Neuronal stem cell (in vitro differentiated cells): ENCODE measurements around the gene KRT8.
A peak's percentile ranks its signal among the peaks of the same experiment; 100 is the strongest.

ENCODE experiments used
- DNase-seq: peaks from one replicate; pipeline ENCODE4 v3.0.0-alpha.2; 2013; ENCODE audit warnings: low spot score
- H2AFZ ChIP-seq: one replicate; pipeline ENCODE4 v1.6.1; 2013; ENCODE audit warnings: mild to moderate bottlenecking, low read length, inconsistent platforms
- H2AK5ac ChIP-seq: 2 replicates; pipeline ENCODE4 v1.6.1; 2013; ENCODE audit warnings: low read depth, mild to moderate bottlenecking, inconsistent platforms, low read length, moderate library complexity, mixed read lengths
- H2BK120ac ChIP-seq: 2 replicates; pipeline ENCODE4 v1.6.1; 2013; ENCODE audit warnings: low read depth, mild to moderate bottlenecking, inconsistent platforms, low read length, moderate library complexity, mixed read lengths
- H2BK12ac ChIP-seq: one replicate; pipeline ENCODE4 v1.6.1; 2013; ENCODE audit warnings: low read length, inconsistent platforms
- H2BK15ac ChIP-seq: 2 replicates; pipeline ENCODE4 v1.6.1; 2013; ENCODE audit warnings: mild to moderate bottlenecking, low read length, inconsistent platforms, mixed read lengths
- H2BK5ac ChIP-seq: one replicate; pipeline ENCODE4 v1.6.1; 2013; ENCODE audit warnings: inconsistent platforms, mild to moderate bottlenecking, low read length, moderate library complexity
- H3K14ac ChIP-seq: one replicate; pipeline ENCODE4 v1.6.1; 2013; ENCODE audit warnings: low read length, inconsistent platforms
- H3K18ac ChIP-seq: 2 replicates; pipeline ENCODE4 v1.6.1; 2013; ENCODE audit warnings: low read length, inconsistent platforms
- H3K23ac ChIP-seq: 2 replicates; pipeline ENCODE4 v1.6.1; 2013; ENCODE audit warnings: low read depth, mild to moderate bottlenecking, mixed read lengths, low read length, inconsistent platforms; ENCODE audit not compliant: poor library complexity
- H3K27ac ChIP-seq: replicated peaks from 3 replicates; pipeline ENCODE4 v1.5.1; 2013; ENCODE audit warnings: low read length, inconsistent platforms
- H3K27me3 ChIP-seq, 3 experiments: 2 replicates each; pipeline ENCODE4 v1.6.1; 2013; ENCODE audit warnings: low read length in 3 of 3, mild to moderate bottlenecking in 2 of 3, inconsistent platforms in 1 of 3, low read depth in 1 of 3, mixed read lengths in 1 of 3, moderate library complexity in 1 of 3; ENCODE audit not compliant: control insufficient read depth in 3 of 3, insufficient read depth in 3 of 3
- H3K36me3 ChIP-seq, 2 donors: replicated peaks in 1 of 2; 2 replicates each; pipeline ENCODE4 v1.6.1; 2013; ENCODE audit warnings: low read length in 2 of 2; ENCODE audit not compliant: control insufficient read depth in 2 of 2, insufficient read depth in 2 of 2
- H3K4ac ChIP-seq: 2 replicates; pipeline ENCODE4 v1.6.1; 2013; ENCODE audit warnings: inconsistent platforms, mild to moderate bottlenecking, low read length, moderate library complexity
- H3K4me1 ChIP-seq, 2 donors: 1 replicate in 1 of 2; 2 replicates in 1 of 2; pipeline ENCODE4 v1.6.1; 2013; ENCODE audit warnings: low read length in 2 of 2, low read depth in 1 of 2; ENCODE audit not compliant: control insufficient read depth in 2 of 2, insufficient read depth in 1 of 2
- H3K4me2 ChIP-seq: one replicate; pipeline ENCODE4 v1.6.1; 2013; ENCODE audit warnings: mild to moderate bottlenecking, low read length, inconsistent platforms; ENCODE audit not compliant: insufficient read depth, poor library complexity, severe bottlenecking
- H3K4me3 ChIP-seq, 2 donors: 2 replicates each; pipeline ENCODE4 v1.5.1; 2013; ENCODE audit warnings: low read length in 2 of 2, mild to moderate bottlenecking in 2 of 2, inconsistent platforms in 1 of 2, moderate library complexity in 1 of 2
- H3K79me1 ChIP-seq: one replicate; pipeline ENCODE4 v1.6.1; 2013; ENCODE audit warnings: low read depth, mild to moderate bottlenecking, inconsistent platforms, low read length, moderate library complexity
- H3K9ac ChIP-seq: one replicate; pipeline ENCODE4 v1.6.1; 2013; ENCODE audit warnings: mild to moderate bottlenecking, low read depth, low read length, inconsistent platforms; ENCODE audit not compliant: poor library complexity
- H3K9me3 ChIP-seq, 2 donors: replicated peaks in 1 of 2; 2 replicates each; pipeline versions ENCODE3 to v1.6.1; 2013; ENCODE audit warnings: low read length in 2 of 2, mild to moderate bottlenecking in 2 of 2, inconsistent platforms in 1 of 2, low read depth in 1 of 2, mixed read lengths in 1 of 2, moderate library complexity in 1 of 2; ENCODE audit not compliant: control insufficient read depth in 2 of 2, insufficient read depth in 1 of 2
- H4K8ac ChIP-seq: one replicate; pipeline ENCODE4 v1.6.1; 2013; ENCODE audit warnings: low read depth, mild to moderate bottlenecking, inconsistent platforms, low read length, moderate library complexity
- H4K91ac ChIP-seq: one replicate; pipeline ENCODE4 v1.6.1; 2013; ENCODE audit warnings: low read length, low read depth, mild to moderate bottlenecking, inconsistent platforms; ENCODE audit not compliant: poor library complexity
- WGBS, 2 donors: extraction: QIAGEN DNeasy Blood & Tissue Kit; methylation state at CpG; one replicate each; pipeline ENCODE4 v1.1.7; 2013; ENCODE audit warnings: missing lambda C conversion rate in 2 of 2, mixed read lengths in 1 of 2; ENCODE audit not compliant: insufficient read length in 2 of 2, insufficient replicate concordance in 1 of 2; ENCODE audit errors: extremely low coverage in 2 of 2; 5-methylcytosine and 5-hydroxymethylcytosine counted together

The KRT8 gene

DNA sequence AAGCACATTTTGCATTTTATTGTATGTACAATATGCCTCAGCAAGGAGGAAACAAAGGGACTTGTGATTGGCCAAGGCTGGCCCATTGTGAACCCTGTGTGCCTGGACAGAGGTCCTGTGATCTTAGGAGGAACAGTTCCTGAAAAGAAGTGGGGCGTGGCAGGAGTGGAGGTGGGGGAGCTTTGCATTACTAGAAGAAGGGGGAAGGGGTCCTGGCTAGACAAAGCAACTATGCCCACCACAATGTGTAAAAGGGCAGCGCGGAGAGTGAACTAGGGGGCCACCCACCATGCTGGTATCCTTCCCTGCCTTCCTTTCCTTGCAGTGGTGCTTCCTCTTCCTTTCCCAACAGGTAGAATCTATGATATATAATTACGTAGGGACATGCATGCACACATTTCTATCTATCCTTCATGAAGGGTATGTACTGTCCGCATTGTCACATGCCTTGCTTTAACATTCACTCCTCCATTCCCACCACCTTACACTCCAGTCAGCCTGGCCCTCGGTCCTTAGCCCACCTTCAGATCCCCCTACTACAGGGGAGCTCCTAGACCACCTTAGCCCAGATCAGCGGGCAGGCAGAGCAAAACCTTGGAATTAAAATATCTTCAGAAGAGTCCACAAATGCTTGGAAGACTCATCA is 12.5 kb downstream of the KRT8 start:
- WGBS, 2 donors = no CpG with 5 or more reads among the region's 7 CpGs
- H2AFZ ChIP-seq = no peak overlapping the region
- H3K9me3 ChIP-seq = no peaks in the 10 kb centered on the region
- peaks cover 0 to 4% of the 10 kb centered on the region in 2 donors for H3K36me3 ChIP-seq
- H3K9ac ChIP-seq = no peak overlapping the region
- no peak overlapping the region for H2BK5ac ChIP-seq
- H4K91ac ChIP-seq = no peak overlapping the region
- H3K4me2 ChIP-seq = no peak overlapping the region
- H3K79me1 ChIP-seq = no peaks in the 10 kb centered on the region
- H3K27me3 ChIP-seq = no peaks in the 10 kb centered on the region
- no peak overlapping the region for H3K27ac ChIP-seq
- no peak overlapping the region for H4K8ac ChIP-seq
- no peak overlapping the region for H2AK5ac ChIP-seq
- H3K18ac ChIP-seq = no peak overlapping the region
- H2BK12ac ChIP-seq = no peak overlapping the region
- H2BK120ac ChIP-seq = no peak overlapping the region
- no peaks in the 10 kb centered on the region for H3K4me1 ChIP-seq
- H3K14ac ChIP-seq = peak overlapping the region; percentile 64
- no peak overlapping the region for H3K4ac ChIP-seq
- no peak overlapping the region for H3K4me3 ChIP-seq
- H3K23ac ChIP-seq = no peak overlapping the region
- H2BK15ac ChIP-seq = no peak overlapping the region
- no peak for DNase-seq

DNA sequence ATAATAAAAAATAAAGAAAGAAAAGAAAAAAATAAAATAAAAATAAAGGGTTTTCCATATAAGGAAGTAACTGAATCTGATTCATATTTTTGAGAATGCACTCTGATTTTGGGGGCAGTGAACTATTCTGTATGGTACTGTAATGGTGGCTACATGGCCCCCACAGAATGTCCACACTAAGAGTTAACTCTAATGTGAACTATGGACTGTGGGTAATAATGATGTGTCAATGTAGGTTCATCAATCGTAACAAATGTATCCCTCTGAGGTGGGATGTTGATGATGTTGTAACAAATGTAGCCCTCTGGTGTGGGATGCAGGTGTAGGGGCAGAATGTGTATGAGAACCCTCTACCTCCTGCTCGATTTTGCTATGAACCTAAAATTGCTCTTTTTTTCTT is 13.8 kb downstream of the KRT8 start:
- H2BK15ac ChIP-seq = no peak overlapping the region
- H3K27me3 ChIP-seq = no peaks in the 10 kb centered on the region
- no peaks in the 10 kb centered on the region for H3K9me3 ChIP-seq
- no peak overlapping the region for H4K91ac ChIP-seq
- H3K27ac ChIP-seq = no peak overlapping the region
- no peak overlapping the region for H2AK5ac ChIP-seq
- H3K18ac ChIP-seq = no peak overlapping the region
- H3K9ac ChIP-seq = no peak overlapping the region
- H2BK5ac ChIP-seq = no peak overlapping the region
- no peak overlapping the region for H3K4me2 ChIP-seq
- H4K8ac ChIP-seq = no peak overlapping the region
- no peaks in the 10 kb centered on the region for H3K36me3 ChIP-seq
- H2BK120ac ChIP-seq = no peak overlapping the region
- H3K23ac ChIP-seq = no peak overlapping the region
- no peaks in the 10 kb centered on the region for H3K4me1 ChIP-seq
- no CpG with 5 or more reads among the region's 2 CpGs for WGBS, 2 donors
- no peak for DNase-seq
- no peak overlapping the region for H2AFZ ChIP-seq
- H3K4ac ChIP-seq = no peak overlapping the region
- H2BK12ac ChIP-seq = no peak overlapping the region
- no peak overlapping the region for H3K14ac ChIP-seq
- no peaks in the 10 kb centered on the region for H3K79me1 ChIP-seq
- no peak overlapping the region for H3K4me3 ChIP-seq

- Histone ChIP-seq H2BK12ac (no peak overlapping the region), H2AFZ (no peak overlapping the region), H3K4ac (no peak overlapping the region), H3K14ac (no peak overlapping the region), H3K4me1 (no peaks in the 10 kb centered on the region), H3K9me3 (no peaks in the 10 kb centered on the region), H3K27ac (no peak overlapping the region), H4K91ac (no peak overlapping the region), H2AK5ac (no peak overlapping the region), H3K79me1 (no peaks in the 10 kb centered on the region), H3K18ac (no peak overlapping the region), H3K9ac (no peak overlapping the region), H2BK5ac (no peak overlapping the region), H3K4me2 (no peak overlapping the region), H3K4me3 (no peak overlapping the region), H2BK120ac (no peak overlapping the region), H3K36me3 (no peaks in the 10 kb centered on the region), H2BK15ac (no peak overlapping the region), H3K23ac (no peak overlapping the region), H4K8ac (no peak overlapping the region), H3K27me3 (no peaks in the 10 kb centered on the region)
- no CpG with 5 or more reads among the region's 3 CpGs for WGBS, 2 donors
- no peak for DNase-seq
These were observed 14.5 kb downstream of the KRT8 start for GRCh38 chr12:52890417-52890816.

- Histone ChIP-seq H3K27me3 (no peaks in the 10 kb centered on the region), H3K4ac (no peak overlapping the region), H3K9ac (no peak overlapping the region), H2BK120ac (no peak overlapping the region), H3K4me3 (no peak overlapping the region), H2AK5ac (no peak overlapping the region), H2BK5ac (no peak overlapping the region), H3K14ac (no peak overlapping the region), H4K91ac (no peak overlapping the region), H3K18ac (no peak overlapping the region), H3K36me3 (no peaks in the 10 kb centered on the region), H2BK15ac (no peak overlapping the region), H3K23ac (no peak overlapping the region), H2AFZ (no peak overlapping the region), H3K4me1 (no peaks in the 10 kb centered on the region), H3K79me1 (no peaks in the 10 kb centered on the region), H4K8ac (no peak overlapping the region), H3K4me2 (no peak overlapping the region), H3K9me3 (no peaks in the 10 kb centered on the region), H3K27ac (no peak overlapping the region), H2BK12ac (no peak overlapping the region)
- peak; percentile 78 for DNase-seq
- no CpG with 5 or more reads among the region's 13 CpGs for WGBS, 2 donors
These were observed 20.2 kb downstream of the KRT8 start for GRCh38 chr12:52884526-52885293.
